Common myeloid progenitor, CD34-positive (primary cell): ENCODE measurements around the gene SLC16A13.

Experiments used
- CTCF ChIA-PET: fragments of 350-600 bp; sonication (Branson Sonifier 250); formaldehyde crosslinking; loops from one replicate; lab custom pipeline; 2021; ENCODE audit warnings: antibody characterized with exemption; lab: Charles Lee
- POLR2A ChIA-PET: fragments of 350-600 bp; sonication (Branson Sonifier 250); formaldehyde crosslinking; loops from one replicate; lab custom pipeline; 2021; ENCODE audit warnings: antibody characterized with exemption; lab: Charles Lee
- DNase-seq, 3 donors: peaks; one replicate each; pipeline versions ENCODE4 v3.0.0 to v3.0.0-alpha.2; 2013
- H3K27ac ChIP-seq, 2 experiments: 1 replicate in 1 of 2; 2 replicates in 1 of 2; pipeline ENCODE4 v1.7.0; 2013; ENCODE audit warnings: inconsistent platforms in 2 of 2, low read length in 2 of 2, mild to moderate bottlenecking in 2 of 2, low read depth in 1 of 2, moderate library complexity in 1 of 2; ENCODE audit not compliant: severe bottlenecking in 2 of 2, insufficient read depth in 1 of 2, poor library complexity in 1 of 2
- H3K27me3 ChIP-seq, 5 experiments: replicated peaks in 2 of 5; 1 replicate in 3 of 5; 2 replicates in 2 of 5; pipeline versions ENCODE4 v1.6.1 to v1.7.0; 2013; ENCODE audit warnings: low read length in 4 of 5, mild to moderate bottlenecking in 2 of 5, moderate library complexity in 2 of 5, inconsistent platforms in 1 of 5; ENCODE audit not compliant: insufficient read depth in 5 of 5, control insufficient read depth in 4 of 5
- H3K36me3 ChIP-seq, 4 experiments: 1 replicate in 2 of 4; 2 replicates in 2 of 4; pipeline versions ENCODE4 v1.6.1 to v1.7.0; 2013; ENCODE audit warnings: low read length in 3 of 4, control low read depth in 1 of 4, mild to moderate bottlenecking in 1 of 4; ENCODE audit not compliant: control insufficient read depth in 4 of 4, insufficient read depth in 4 of 4
- H3K4me1 ChIP-seq, 4 experiments: 1 replicate in 3 of 4; 2 replicates in 1 of 4; pipeline versions ENCODE4 v1.6.1 to v1.7.1; 2013; ENCODE audit warnings: low read length in 3 of 4, mild to moderate bottlenecking in 3 of 4, control low read depth in 1 of 4, inconsistent platforms in 1 of 4, moderate library complexity in 1 of 4; ENCODE audit not compliant: control insufficient read depth in 4 of 4, insufficient read depth in 4 of 4; ENCODE audit errors: control extremely low read depth in 1 of 4
- H3K4me3 ChIP-seq, 7 experiments: 1 replicate in 4 of 7; 2 replicates in 3 of 7; pipeline versions ENCODE4 v1.5.1 to v1.7.0; 2013; ENCODE audit warnings: mild to moderate bottlenecking in 7 of 7, low read length in 6 of 7, moderate library complexity in 6 of 7, inconsistent platforms in 2 of 7, low read depth in 2 of 7, control low read depth in 1 of 7; ENCODE audit not compliant: insufficient read depth in 4 of 7, control insufficient read depth in 1 of 7; ENCODE audit errors: extremely low read depth in 1 of 7
- H3K9me3 ChIP-seq, 5 experiments: 1 replicate in 4 of 5; 2 replicates in 1 of 5; pipeline versions ENCODE4 v1.6.1 to v1.7.1; 2013; ENCODE audit warnings: low read length in 4 of 5, mild to moderate bottlenecking in 2 of 5, inconsistent platforms in 1 of 5, low read depth in 1 of 5, moderate library complexity in 1 of 5; ENCODE audit not compliant: control insufficient read depth in 4 of 5, insufficient read depth in 2 of 5; ENCODE audit errors: control extremely low read depth in 1 of 5
- WGBS: methylation state at CpG from one replicate; pipeline ENCODE4 v1.1.5; 2013; ENCODE audit not compliant: insufficient coverage; 5-methylcytosine and 5-hydroxymethylcytosine counted together

SLC16A13 gene

DNA sequence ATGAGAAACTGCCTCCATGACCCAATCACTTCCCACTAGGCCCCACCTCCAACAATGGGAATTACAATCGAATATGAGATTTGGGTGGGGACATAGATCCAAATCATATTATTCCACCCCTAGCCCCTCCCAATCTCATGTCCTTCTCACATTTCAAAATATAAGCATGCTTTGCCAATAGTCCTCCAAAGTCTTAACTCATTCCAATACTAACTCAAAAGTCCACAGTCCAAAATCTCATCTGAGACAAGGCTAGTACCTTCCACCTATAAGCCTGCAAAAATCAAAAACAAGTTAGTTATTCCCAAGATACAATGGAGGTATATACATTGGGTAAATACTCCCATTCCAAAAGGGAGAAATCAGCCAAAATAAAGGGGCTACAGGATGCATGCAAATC, 31.4 kb downstream of the SLC16A13 start:
- no peak for DNase-seq
- peaks cover 0 to 19% (median 4%) of the 10 kb centered on the region in 5 experiments for H3K9me3 ChIP-seq
- no peak overlapping the region for H3K4me3 ChIP-seq
- POLR2A ChIA-PET: no interaction called here
- no peaks in the 10 kb centered on the region for H3K4me1 ChIP-seq
- H3K27ac ChIP-seq: no peak overlapping the region
- no peaks in the 10 kb centered on the region for H3K36me3 ChIP-seq
- WGBS: 100% methylated on average over 1 of the region's 1 CpG
- CTCF ChIA-PET: interaction anchor here (1.0 kb wide), 2 partner anchors 9 to 70 kb away, joined by 3 read pairs; no protein-coding TSS in a partner anchor
- H3K27me3 ChIP-seq: peaks cover 0 to 3% (median 0%) of the 10 kb centered on the region in 5 experiments

DNA sequence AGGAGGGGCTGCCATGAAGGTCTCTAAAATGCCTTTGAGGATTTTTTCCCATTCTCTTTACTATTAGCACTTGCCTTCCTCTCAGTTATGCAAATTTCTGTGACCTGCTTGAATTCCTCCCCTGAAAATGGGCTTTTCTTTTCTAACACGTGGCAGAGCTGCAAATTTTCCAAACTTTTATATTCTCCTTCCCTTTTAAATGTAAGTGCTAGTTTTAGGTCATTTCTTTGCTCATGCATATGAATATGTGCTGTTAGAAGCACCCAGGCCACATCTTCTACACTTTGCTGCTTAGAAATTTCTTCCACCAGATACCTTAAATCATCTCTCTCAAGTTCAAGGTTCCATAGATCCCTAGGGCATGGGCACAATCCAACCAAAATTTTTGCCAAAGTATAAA, 32.5 kb downstream of the SLC16A13 start:
- no CpG with 5 or more reads among the region's 1 CpG for WGBS
- POLR2A ChIA-PET: no interaction called here
- CTCF ChIA-PET: no interaction called here
- peaks cover 0 to 19% (median 4%) of the 10 kb centered on the region in 5 experiments for H3K9me3 ChIP-seq
- peaks cover 0 to 3% (median 0%) of the 10 kb centered on the region in 5 experiments for H3K27me3 ChIP-seq
- H3K27ac ChIP-seq: no peak overlapping the region
- H3K4me3 ChIP-seq: no peak overlapping the region
- H3K4me1 ChIP-seq: no peaks in the 10 kb centered on the region
- no peak for DNase-seq
- H3K36me3 ChIP-seq: no peaks in the 10 kb centered on the region

DNA sequence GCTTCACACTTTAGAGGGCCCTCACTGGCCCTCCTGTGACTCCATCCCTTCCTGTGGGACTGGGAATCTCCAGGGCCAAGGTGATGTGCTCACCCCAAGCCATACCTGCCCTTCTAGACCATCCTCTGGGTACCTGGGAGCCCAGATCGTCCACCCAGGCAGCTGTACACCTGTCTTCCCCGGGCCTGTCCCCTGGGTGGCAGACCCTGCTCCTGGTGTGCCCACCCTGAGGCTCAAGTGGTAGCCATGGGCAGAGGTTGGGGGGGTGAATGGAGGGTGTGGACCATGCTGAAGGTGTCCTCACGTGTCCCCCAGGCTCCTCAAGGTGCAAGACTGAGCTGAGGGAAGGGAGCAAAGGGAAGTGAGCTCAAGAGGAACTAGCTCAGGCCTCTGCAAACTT, 34.9 kb downstream of the SLC16A13 start:
- H3K4me3 ChIP-seq: no peak overlapping the region
- no peak overlapping the region for H3K27ac ChIP-seq
- H3K4me1 ChIP-seq: no peaks in the 10 kb centered on the region
- no peaks in the 10 kb centered on the region for H3K27me3 ChIP-seq
- POLR2A ChIA-PET: interaction anchor here (0.6 kb wide), 2 partner anchors 65 to 100 kb away, joined by 4 read pairs; no protein-coding TSS in a partner anchor
- no peak for DNase-seq
- no peaks in the 10 kb centered on the region for H3K36me3 ChIP-seq
- H3K9me3 ChIP-seq: peaks cover 0 to 19% (median 4%) of the 10 kb centered on the region in 5 experiments
- 100% methylated on average over 2 of the region's 3 CpGs for WGBS
- CTCF ChIA-PET: no interaction called here

DNA sequence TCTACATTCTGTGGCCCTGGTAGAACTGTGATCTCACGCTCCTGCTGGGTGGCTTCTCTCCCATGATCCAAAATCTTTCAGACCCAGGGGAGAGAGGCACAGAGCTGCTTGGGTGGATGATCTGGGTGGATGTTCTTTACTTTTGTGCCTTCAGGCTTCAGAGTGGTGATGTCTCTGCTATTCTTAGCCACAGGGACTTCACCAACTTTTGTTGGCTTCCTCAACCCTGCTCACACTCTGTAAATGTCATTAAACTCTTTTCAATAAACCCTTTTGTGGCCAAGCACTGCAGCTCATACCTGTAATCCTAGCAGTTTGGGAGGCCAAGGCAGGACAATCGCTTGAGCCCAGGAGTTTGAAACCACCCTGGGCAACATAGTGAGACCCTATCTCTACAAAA, 36.6 kb downstream of the SLC16A13 start:
- DNase-seq: no peak
- ChIA-PET CTCF (interaction anchor here (1.2 to 1.9 kb wide), 3 partner anchors 10 to 65 kb away, joined by 3 to 5 read pairs (median 4); no protein-coding TSS in a partner anchor), POLR2A (no interaction called here)
- H3K9me3 ChIP-seq: peaks cover 0 to 16% (median 4%) of the 10 kb centered on the region in 5 experiments
- no peaks in the 10 kb centered on the region for H3K36me3 ChIP-seq
- H3K4me1 ChIP-seq: no peaks in the 10 kb centered on the region
- no peak overlapping the region for H3K27ac ChIP-seq
- H3K4me3 ChIP-seq: no peak overlapping the region
- H3K27me3 ChIP-seq: peaks cover 0 to 3% (median 0%) of the 10 kb centered on the region in 5 experiments
- WGBS: 100% methylated on average over 1 of the region's 2 CpGs

DNA sequence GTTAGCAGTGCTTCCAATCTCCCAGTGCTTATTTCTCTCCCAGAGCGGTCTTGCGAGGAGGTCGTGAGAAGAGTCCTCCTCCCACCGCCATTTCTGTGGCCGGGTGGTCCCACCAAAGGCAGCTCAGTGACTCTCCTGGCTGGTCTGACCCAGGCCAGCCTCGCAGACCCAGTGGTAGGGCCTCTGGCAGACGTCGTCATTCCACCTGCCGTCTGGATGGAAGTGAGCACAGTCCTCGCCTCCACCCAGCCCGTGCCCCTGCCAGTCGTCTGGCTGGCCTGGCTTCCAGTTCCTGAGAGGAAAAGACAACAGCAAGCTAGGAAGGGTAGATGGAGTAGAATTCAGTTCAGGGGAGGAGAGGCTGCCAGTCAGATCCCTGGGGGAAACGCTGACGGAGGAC, 39.1 kb downstream of the SLC16A13 start:
- POLR2A ChIA-PET: no interaction called here
- CTCF ChIA-PET: interaction anchor here (0.9 to 1.3 kb wide), 5 partner anchors 8 to 23 kb away, joined by 3 to 5 read pairs (median 3); no protein-coding TSS in a partner anchor
- Histone ChIP-seq H3K4me3 (no peak overlapping the region), H3K36me3 (no peaks in the 10 kb centered on the region), H3K9me3 (no peaks in the 10 kb centered on the region), H3K27me3 (peaks cover 0 to 3% (median 0%) of the 10 kb centered on the region in 5 experiments), H3K27ac (no peak overlapping the region), H3K4me1 (peaks cover 0 to 5% (median 4%) of the 10 kb centered on the region in 4 experiments)
- 97% methylated on average over 14 of the region's 14 CpGs for WGBS
- DNase-seq: no peak

DNA sequence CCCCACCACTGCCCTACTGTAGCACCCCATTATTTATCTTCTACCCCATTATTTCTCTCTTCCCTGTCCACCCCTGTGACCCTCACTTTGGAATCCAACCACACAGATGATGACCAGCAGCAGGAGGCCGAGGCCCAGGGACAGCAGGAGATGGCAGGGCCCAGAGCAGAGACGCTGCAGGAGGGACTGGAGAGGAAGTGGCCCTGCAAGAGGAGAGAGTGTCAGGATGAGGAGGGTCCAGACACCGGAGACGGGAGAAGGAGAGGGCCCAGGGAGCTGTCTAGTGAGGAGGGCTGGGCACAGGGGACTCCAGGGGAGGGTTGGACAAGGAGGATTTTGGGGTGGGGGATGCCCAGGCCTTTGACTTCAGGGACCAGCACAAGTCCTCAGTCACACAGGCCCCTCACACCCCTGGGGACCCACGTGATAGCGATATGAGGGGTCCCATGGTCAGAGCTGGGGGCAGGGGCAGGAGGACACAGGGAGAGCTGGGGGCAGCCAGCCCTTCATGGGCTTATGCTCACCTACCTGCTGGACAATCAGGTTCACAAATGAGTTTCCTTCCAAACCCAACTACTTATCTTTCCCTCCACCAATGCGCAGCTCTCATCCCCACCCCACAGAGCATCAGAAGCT, 42.2 kb downstream of the SLC16A13 start:
- H3K4me1 ChIP-seq: peaks cover 3 to 28% (median 21%) of the 10 kb centered on the region in 4 experiments
- H3K9me3 ChIP-seq: no peaks in the 10 kb centered on the region
- ChIA-PET CTCF (interaction anchor here (1.3 kb wide), 1 partner anchor 14 kb away, joined by 4 read pairs; no protein-coding TSS in a partner anchor), POLR2A (no interaction called here)
- no peaks in the 10 kb centered on the region for H3K36me3 ChIP-seq
- WGBS: 97% methylated on average over 7 of the region's 7 CpGs
- no peak overlapping the region for H3K27ac ChIP-seq
- H3K27me3 ChIP-seq: peaks cover 0 to 3% (median 0%) of the 10 kb centered on the region in 5 experiments
- no peak for DNase-seq
- no peak overlapping the region for H3K4me3 ChIP-seq

DNA sequence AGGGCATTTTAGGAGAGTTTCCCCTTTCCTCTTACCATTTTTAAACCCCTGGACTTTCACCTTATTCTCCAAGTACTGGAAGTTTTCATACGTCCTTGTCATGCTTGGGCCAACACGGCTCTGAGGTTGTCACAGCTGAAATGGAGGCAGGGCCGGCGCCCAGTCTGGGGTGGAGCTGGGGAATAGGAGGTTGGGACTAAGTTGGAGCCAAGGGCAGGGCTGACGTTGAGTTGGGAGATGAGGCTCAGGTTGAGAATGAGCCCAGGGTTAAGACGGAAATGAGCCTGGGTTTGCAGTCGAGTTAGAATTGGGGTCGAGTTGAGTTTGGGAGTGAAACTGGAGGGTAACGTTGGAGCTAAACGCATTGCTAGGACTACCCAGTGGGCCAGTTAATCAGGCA, 42.9 kb downstream of the SLC16A13 start:
- CTCF ChIA-PET: interaction anchor here (1.3 to 2.9 kb wide), 2 partner anchors 15 to 32 kb away, joined by 4 to 11 read pairs; no protein-coding TSS in a partner anchor

More for the DNA sequence above, 42.9 kb downstream of the SLC16A13 start:
- H3K4me3 ChIP-seq: no peak overlapping the region
- WGBS: 95% methylated on average over 10 of the region's 10 CpGs
- no peak overlapping the region for H3K27ac ChIP-seq
- no peak for DNase-seq
- no peaks in the 10 kb centered on the region for H3K36me3 ChIP-seq
- peaks cover 3 to 33% (median 22%) of the 10 kb centered on the region in 4 experiments for H3K4me1 ChIP-seq
- H3K9me3 ChIP-seq: no peaks in the 10 kb centered on the region
- peaks cover 0 to 7% (median 0%) of the 10 kb centered on the region in 5 experiments for H3K27me3 ChIP-seq
- POLR2A ChIA-PET: no interaction called here
